Naive B cell (primary cell): ENCODE measurements around the gene HSPE1. TPM values are rescaled to one million over a fixed set of nuclear protein-coding genes. Genes with fewer than 3 reads are reported as not detected.
"Not testable (repeated sequence)": the region's sequence is repeated elsewhere in the genome, so short reads cannot be mapped to it uniquely, and the experiment has no call there.

Source experiments
- ATAC-seq, 2 donors: fragments of 150-1000 bp; cut with Tn5 transposase; 2 replicates each; pipeline ENCODE4 v1.10.0; 2021; ENCODE audit warnings: low read depth in 2 of 2, mild to moderate bottlenecking in 2 of 2, moderate library complexity in 2 of 2
- DNase-seq: peaks from one replicate; pipeline ENCODE4 v3.0.0; 2022
- H3K27ac Mint-ChIP-seq, 6 donors: one replicate each; pipeline ENCODE4 v1.8.0; 2020 to 2022; ENCODE audit warnings: mild to moderate bottlenecking in 6 of 6, mixed read lengths in 6 of 6, moderate library complexity in 5 of 6, inconsistent platforms in 2 of 6
- H3K27me3 Mint-ChIP-seq, 3 donors: one replicate each; pipeline ENCODE4 v1.8.0; 2021 to 2022; ENCODE audit warnings: mixed read lengths in 3 of 3, mild to moderate bottlenecking in 1 of 3
- H3K36me3 Mint-ChIP-seq, 2 donors: one replicate each; pipeline ENCODE4 v1.8.0; 2020 to 2022; ENCODE audit warnings: mixed read lengths in 2 of 2, inconsistent platforms in 1 of 2, mild to moderate bottlenecking in 1 of 2
- H3K4me1 Mint-ChIP-seq, 3 donors: one replicate each; pipeline ENCODE4 v1.8.0; 2020 to 2022; ENCODE audit warnings: mixed read lengths in 3 of 3, inconsistent platforms in 1 of 3, mild to moderate bottlenecking in 1 of 3, moderate library complexity in 1 of 3
- H3K4me3 Mint-ChIP-seq, 8 donors: one replicate each; pipeline ENCODE4 v1.8.0; 2020 to 2022; ENCODE audit warnings: mild to moderate bottlenecking in 8 of 8, mixed read lengths in 8 of 8, moderate library complexity in 8 of 8, inconsistent platforms in 2 of 8
- H3K9me3 Mint-ChIP-seq, 7 donors: one replicate each; pipeline ENCODE4 v1.8.0; 2020 to 2022; ENCODE audit warnings: mixed read lengths in 7 of 7, mild to moderate bottlenecking in 5 of 7, inconsistent platforms in 2 of 7, moderate library complexity in 1 of 7
- polyA plus RNA-seq, 6 donors: library from polyadenylated mRNA; unstranded; fragments of 300-500 nt; fragmentation: Illumina TruSeq; gene quantifications; one replicate each; pipeline ENCODE4 v1.2.3, GENCODE V29; 2021; ENCODE audit warnings: low read depth in 6 of 6

The HSPE1 gene
- polyA plus RNA-seq, 6 donors from 2014 or later = 79.9 to 109 (median 93.0) TPM

- H3K4me1 Mint-ChIP-seq = peaks cover 0 to 5% (median 0%) of the 10 kb centered on the region in 3 donors
- DNase-seq (no peak), ATAC-seq (no peak)
- H3K27ac Mint-ChIP-seq = peak overlapping the region in 4 of 6 donors; percentile 5 to 80 (median 40)
- no peaks in the 10 kb centered on the region for H3K27me3 Mint-ChIP-seq
- H3K4me3 Mint-ChIP-seq = no peak overlapping the region
- H3K9me3 Mint-ChIP-seq = no peaks in the 10 kb centered on the region
- H3K36me3 Mint-ChIP-seq = peaks cover 0 to 16% of the 10 kb centered on the region in 2 donors
Observed at GRCh38 chr2:197547163-197547900, 47.2 kb downstream of the HSPE1 start.

DNA sequence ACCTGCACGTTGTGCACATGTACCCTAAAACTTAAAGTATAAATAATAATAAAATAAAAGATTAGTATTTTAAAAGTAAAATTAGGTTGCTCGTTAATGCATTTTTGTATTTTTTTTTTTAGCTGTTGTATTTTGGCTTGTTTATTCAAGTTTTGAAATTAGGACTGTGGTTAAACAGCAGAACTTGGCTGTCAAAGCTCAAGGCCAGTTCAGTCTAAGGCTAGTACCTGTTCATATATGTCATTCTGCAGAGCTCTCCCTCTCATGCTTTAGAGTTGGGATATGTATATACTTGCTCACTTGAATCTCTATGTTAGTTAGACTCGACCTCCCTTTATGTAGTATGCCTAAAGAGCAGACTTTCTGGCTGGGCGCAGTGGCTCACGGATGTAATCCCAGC lies 48.4 kb downstream of the HSPE1 start:
- Mint-ChIP-seq H3K9me3 (no peaks in the 10 kb centered on the region), H3K27ac (peak overlapping the region in 1 of 6 donors; percentile 56), H3K4me1 (no peaks in the 10 kb centered on the region), H3K27me3 (no peaks in the 10 kb centered on the region), H3K36me3 (peaks cover 0 to 11% of the 10 kb centered on the region in 2 donors), H3K4me3 (peak overlapping the region in 1 of 8 donors; percentile 56)
- ATAC-seq = no peak
- no peak for DNase-seq

DNA sequence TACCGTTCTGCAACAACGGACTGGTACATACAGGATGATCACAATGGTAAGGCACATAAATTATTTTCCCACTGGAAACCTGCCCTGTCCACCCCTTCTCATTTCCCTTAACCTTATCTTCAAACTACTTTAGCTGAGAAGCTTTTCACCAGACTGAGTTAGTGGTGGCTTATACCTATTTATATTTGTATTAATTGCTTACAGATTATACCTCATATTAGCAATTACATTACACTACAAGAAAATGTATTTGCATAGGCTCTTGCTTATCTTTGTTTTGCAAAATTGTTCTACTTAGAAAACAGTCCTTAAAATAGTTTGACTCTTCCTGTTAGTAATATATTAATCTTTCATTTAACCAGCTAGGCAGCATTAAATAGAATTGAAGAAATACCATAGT lies 51.1 kb downstream of the HSPE1 start:
- not testable (repeated sequence) for H3K9me3 Mint-ChIP-seq, H3K27me3 Mint-ChIP-seq, H3K4me3 Mint-ChIP-seq, ATAC-seq, H3K4me1 Mint-ChIP-seq, DNase-seq
- H3K27ac Mint-ChIP-seq = peak overlapping the region in 1 of 6 donors; percentile 16
- peaks cover 0 to 11% of the 10 kb centered on the region in 2 donors for H3K36me3 Mint-ChIP-seq

Other genes with a start within 250 kb of the HSPE1 start
- gene ANKRD44, start 189.6 kb upstream of the HSPE1 start, polyA plus RNA-seq = 100 to 1,000 TPM; 107 to 176 (median 141) TPM
- gene SF3B1, start 65.4 kb upstream of the HSPE1 start, polyA plus RNA-seq = 100 to 1,000 TPM in 5 of 6 donors, 10 to 100 TPM in 1; 99.2 to 166 (median 153) TPM
- gene COQ10B, start 46.8 kb upstream of the HSPE1 start, polyA plus RNA-seq = 10 to 100 TPM; 36.6 to 83.2 (median 48.5) TPM
- gene HSPD1, start 539 bp upstream of the HSPE1 start, polyA plus RNA-seq = 10 to 100 TPM; 58.5 to 93.4 (median 78.7) TPM
- 10 to 100 TPM; 22.3 to 55.0 (median 43.2) TPM for gene MOB4, start 15.7 kb downstream of the HSPE1 start, polyA plus RNA-seq
- under 1 TPM in 3 of 6 donors, not detected in 3; 0.05 to 0.20 (median 0.15) TPM for gene RFTN2, start 175.2 kb downstream of the HSPE1 start, polyA plus RNA-seq
- 1 to 10 TPM; 6.5 to 9.9 (median 8.0) TPM for gene MARS2, start 205.0 kb downstream of the HSPE1 start, polyA plus RNA-seq